Measurements from ENCODE around the gene CNTN4. TPM values are rescaled to one million over a fixed set of nuclear protein-coding genes. Genes with fewer than 3 reads are reported as not detected.

The CNTN4 gene
- total and polyA plus RNA-seq, 2 experiments from 2014 or later: 0.91 to 4.0 TPM

DNA sequence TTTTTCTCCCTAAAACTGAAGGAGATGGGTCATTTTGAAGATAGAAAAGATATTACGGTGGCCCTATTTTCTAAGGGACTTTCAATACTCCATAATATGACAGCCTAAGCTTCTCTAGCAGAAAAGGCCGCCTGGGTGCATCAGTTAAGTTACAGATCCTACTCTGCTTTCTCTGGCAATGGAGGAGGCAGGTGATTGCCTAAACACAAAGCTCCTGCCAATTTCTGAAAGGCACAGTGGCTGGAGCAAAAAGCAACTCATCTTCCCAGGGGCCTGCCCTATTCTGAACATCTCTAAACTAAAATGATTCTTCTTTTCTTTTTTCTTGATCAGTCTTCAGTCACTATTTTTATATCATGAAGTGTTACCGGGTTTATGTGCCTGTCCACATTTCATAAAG is 276.7 kb downstream of the CNTN4 start:
- DNase-seq (ENCODE audit: low spot score) (no peak), ATAC-seq (no peak)
- Histone ChIP-seq H3K36me3 (ENCODE audit: insufficient read depth) (no peaks in the 10 kb centered on the region), H3K27me3 (ENCODE audit: insufficient read depth) (no peaks in the 10 kb centered on the region), H3F3A (replicated peaks; ENCODE audit: low read depth) (no peaks in the 10 kb centered on the region), H3K4me3 (no peak overlapping the region), H3K79me2 (replicated peaks; ENCODE audit: insufficient read depth) (no peaks in the 10 kb centered on the region), H3K4me2 (no peak overlapping the region), H4K20me1 (replicated peaks; ENCODE audit: insufficient read depth) (no peaks in the 10 kb centered on the region), H2AFZ (no peak overlapping the region), H3K9me2 (ENCODE audit: insufficient read depth) (no peaks in the 10 kb centered on the region), H3K27ac (ENCODE audit: low read depth) (no peak overlapping the region), H3K4me1 (ENCODE audit: insufficient read depth) (no peaks in the 10 kb centered on the region)
- Mint-ChIP-seq H3K27me3 (ENCODE audit: insufficient read depth, low read depth, poor library complexity) (no peaks in the 10 kb centered on the region), H3K27ac (no peak overlapping the region), H3K36me3 (ENCODE audit: low read depth) (peaks cover 23% of the 10 kb centered on the region; the same call in 2 of the 3 replicates), H3K4me3 (no peak overlapping the region), H3K9me3 (peaks cover 99% of the 10 kb centered on the region), H3K4me1 (no peaks in the 10 kb centered on the region)
- no peak for TF ChIP-seq ZNF331 (CRISPR knock-in tag; IDR thresholded peaks at IDR 0.05; ENCODE audit: low read depth)
- TF ChIP-seq, protein P1, sequence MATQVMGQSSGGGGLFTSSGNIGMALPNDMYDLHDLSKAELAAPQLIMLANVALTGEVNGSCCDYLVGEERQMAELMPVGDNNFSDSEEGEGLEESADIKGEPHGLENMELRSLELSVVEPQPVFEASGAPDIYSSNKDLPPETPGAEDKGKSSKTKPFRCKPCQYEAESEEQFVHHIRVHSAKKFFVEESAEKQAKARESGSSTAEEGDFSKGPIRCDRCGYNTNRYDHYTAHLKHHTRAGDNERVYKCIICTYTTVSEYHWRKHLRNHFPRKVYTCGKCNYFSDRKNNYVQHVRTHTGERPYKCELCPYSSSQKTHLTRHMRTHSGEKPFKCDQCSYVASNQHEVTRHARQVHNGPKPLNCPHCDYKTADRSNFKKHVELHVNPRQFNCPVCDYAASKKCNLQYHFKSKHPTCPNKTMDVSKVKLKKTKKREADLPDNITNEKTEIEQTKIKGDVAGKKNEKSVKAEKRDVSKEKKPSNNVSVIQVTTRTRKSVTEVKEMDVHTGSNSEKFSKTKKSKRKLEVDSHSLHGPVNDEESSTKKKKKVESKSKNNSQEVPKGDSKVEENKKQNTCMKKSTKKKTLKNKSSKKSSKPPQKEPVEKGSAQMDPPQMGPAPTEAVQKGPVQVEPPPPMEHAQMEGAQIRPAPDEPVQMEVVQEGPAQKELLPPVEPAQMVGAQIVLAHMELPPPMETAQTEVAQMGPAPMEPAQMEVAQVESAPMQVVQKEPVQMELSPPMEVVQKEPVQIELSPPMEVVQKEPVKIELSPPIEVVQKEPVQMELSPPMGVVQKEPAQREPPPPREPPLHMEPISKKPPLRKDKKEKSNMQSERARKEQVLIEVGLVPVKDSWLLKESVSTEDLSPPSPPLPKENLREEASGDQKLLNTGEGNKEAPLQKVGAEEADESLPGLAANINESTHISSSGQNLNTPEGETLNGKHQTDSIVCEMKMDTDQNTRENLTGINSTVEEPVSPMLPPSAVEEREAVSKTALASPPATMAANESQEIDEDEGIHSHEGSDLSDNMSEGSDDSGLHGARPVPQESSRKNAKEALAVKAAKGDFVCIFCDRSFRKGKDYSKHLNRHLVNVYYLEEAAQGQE (IDR thresholded peaks at IDR 0.05; ENCODE audit: unreplicated experiment): no peak
- TF ChIP-seq STAT1 (IDR thresholded peaks at IDR 0.05; ENCODE audit: unreplicated experiment): no peak
- no peak for TF ChIP-seq JUNB (IDR thresholded peaks at IDR 0.05; ENCODE audit: unreplicated experiment)
- TF ChIP-seq CREB1 (CRISPR knock-in tag; IDR thresholded peaks at IDR 0.05; ENCODE audit: low read depth): no peak
- no peak for TF ChIP-seq POLR2AphosphoS5 (IDR thresholded peaks at IDR 0.05; ENCODE audit: low read depth)
- TF ChIP-seq, protein P2, sequence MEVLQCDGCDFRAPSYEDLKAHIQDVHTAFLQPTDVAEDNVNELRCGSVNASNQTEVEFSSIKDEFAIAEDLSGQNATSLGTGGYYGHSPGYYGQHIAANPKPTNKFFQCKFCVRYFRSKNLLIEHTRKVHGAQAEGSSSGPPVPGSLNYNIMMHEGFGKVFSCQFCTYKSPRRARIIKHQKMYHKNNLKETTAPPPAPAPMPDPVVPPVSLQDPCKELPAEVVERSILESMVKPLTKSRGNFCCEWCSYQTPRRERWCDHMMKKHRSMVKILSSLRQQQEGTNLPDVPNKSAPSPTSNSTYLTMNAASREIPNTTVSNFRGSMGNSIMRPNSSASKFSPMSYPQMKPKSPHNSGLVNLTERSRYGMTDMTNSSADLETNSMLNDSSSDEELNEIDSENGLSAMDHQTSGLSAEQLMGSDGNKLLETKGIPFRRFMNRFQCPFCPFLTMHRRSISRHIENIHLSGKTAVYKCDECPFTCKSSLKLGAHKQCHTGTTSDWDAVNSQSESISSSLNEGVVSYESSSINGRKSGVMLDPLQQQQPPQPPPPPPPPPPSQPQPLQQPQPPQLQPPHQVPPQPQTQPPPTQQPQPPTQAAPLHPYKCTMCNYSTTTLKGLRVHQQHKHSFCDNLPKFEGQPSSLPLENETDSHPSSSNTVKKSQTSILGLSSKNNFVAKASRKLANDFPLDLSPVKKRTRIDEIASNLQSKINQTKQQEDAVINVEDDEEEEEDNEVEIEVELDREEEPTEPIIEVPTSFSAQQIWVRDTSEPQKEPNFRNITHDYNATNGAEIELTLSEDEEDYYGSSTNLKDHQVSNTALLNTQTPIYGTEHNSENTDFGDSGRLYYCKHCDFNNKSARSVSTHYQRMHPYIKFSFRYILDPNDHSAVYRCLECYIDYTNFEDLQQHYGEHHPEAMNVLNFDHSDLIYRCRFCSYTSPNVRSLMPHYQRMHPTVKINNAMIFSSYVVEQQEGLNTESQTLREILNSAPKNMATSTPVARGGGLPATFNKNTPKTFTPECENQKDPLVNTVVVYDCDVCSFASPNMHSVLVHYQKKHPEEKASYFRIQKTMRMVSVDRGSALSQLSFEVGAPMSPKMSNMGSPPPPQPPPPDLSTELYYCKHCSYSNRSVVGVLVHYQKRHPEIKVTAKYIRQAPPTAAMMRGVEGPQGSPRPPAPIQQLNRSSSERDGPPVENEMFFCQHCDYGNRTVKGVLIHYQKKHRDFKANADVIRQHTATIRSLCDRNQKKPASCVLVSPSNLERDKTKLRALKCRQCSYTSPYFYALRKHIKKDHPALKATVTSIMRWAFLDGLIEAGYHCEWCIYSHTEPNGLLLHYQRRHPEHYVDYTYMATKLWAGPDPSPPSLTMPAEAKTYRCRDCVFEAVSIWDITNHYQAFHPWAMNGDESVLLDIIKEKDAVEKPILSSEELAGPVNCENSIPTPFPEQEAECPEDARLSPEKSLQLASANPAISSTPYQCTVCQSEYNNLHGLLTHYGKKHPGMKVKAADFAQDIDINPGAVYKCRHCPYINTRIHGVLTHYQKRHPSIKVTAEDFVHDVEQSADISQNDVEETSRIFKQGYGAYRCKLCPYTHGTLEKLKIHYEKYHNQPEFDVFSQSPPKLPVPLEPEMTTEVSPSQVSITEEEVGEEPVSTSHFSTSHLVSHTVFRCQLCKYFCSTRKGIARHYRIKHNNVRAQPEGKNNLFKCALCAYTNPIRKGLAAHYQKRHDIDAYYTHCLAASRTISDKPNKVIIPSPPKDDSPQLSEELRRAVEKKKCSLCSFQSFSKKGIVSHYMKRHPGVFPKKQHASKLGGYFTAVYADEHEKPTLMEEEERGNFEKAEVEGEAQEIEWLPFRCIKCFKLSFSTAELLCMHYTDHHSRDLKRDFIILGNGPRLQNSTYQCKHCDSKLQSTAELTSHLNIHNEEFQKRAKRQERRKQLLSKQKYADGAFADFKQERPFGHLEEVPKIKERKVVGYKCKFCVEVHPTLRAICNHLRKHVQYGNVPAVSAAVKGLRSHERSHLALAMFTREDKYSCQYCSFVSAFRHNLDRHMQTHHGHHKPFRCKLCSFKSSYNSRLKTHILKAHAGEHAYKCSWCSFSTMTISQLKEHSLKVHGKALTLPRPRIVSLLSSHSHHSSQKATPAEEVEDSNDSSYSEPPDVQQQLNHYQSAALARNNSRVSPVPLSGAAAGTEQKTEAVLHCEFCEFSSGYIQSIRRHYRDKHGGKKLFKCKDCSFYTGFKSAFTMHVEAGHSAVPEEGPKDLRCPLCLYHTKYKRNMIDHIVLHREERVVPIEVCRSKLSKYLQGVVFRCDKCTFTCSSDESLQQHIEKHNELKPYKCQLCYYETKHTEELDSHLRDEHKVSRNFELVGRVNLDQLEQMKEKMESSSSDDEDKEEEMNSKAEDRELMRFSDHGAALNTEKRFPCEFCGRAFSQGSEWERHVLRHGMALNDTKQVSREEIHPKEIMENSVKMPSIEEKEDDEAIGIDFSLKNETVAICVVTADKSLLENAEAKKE (CRISPR knock-in tag; IDR thresholded peaks at IDR 0.05): no peak
- no peak for TF ChIP-seq EZH2phosphoT487 (IDR thresholded peaks at IDR 0.05; ENCODE audit: unreplicated experiment)
- TF ChIP-seq, protein P3, sequence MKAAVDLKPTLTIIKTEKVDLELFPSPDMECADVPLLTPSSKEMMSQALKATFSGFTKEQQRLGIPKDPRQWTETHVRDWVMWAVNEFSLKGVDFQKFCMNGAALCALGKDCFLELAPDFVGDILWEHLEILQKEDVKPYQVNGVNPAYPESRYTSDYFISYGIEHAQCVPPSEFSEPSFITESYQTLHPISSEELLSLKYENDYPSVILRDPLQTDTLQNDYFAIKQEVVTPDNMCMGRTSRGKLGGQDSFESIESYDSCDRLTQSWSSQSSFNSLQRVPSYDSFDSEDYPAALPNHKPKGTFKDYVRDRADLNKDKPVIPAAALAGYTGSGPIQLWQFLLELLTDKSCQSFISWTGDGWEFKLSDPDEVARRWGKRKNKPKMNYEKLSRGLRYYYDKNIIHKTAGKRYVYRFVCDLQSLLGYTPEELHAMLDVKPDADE (IDR thresholded peaks at IDR 0.05): no peak
- TF ChIP-seq EZH2 (IDR thresholded peaks at IDR 0.05; ENCODE audit: low read depth, unreplicated experiment): no peak

Measured in GM23338 (cell line).